Measurements from ENCODE around the gene TACR2.
A peak's percentile ranks its signal among the peaks of the same experiment; 100 is the strongest.

Gene TACR2

GRCh38 chr10:69417542-69417941 is 824 bp upstream of the TACR2 start:
- no peak for DNase-seq

GRCh38 chr10:69415951-69416350 is 767 bp downstream of the TACR2 start:
- DNase-seq = no peak

- no peak for DNase-seq
Observed at GRCh38 chr10:69415049-69415448, 1.7 kb downstream of the TACR2 start.

- no peak for DNase-seq
Observed at GRCh38 chr10:69414036-69415018, 2.4 kb downstream of the TACR2 start.

- DNase-seq = peak; percentile 53
Observed at GRCh38 chr10:69413221-69413865, 3.4 kb downstream of the TACR2 start.

- no peak for DNase-seq
Observed at GRCh38 chr10:69412232-69412790, 4.4 kb downstream of the TACR2 start.

GRCh38 chr10:69411476-69411875 is 5.2 kb downstream of the TACR2 start:
- DNase-seq = no peak

- DNase-seq = no peak
Observed at GRCh38 chr10:69410487-69410886, 6.2 kb downstream of the TACR2 start.

GRCh38 chr10:69409968-69410367 is 6.8 kb downstream of the TACR2 start:
- DNase-seq = peak; percentile 19

GRCh38 chr10:69409176-69409495 is 7.6 kb downstream of the TACR2 start:
- DNase-seq = no peak

- peak; percentile 94 for DNase-seq
Observed at GRCh38 chr10:69408318-69409175, 8.2 kb downstream of the TACR2 start.

GRCh38 chr10:69407621-69408301 is 9.0 kb downstream of the TACR2 start:
- DNase-seq = peak; percentile 41

GRCh38 chr10:69406816-69407580 is 9.7 kb downstream of the TACR2 start:
- no peak for DNase-seq

- no peak for DNase-seq
Observed at GRCh38 chr10:69406302-69406811, 10.4 kb downstream of the TACR2 start.

- no peak for DNase-seq
Observed at GRCh38 chr10:69405221-69405620, 11.5 kb downstream of the TACR2 start.

GRCh38 chr10:69404786-69405185 is 11.9 kb downstream of the TACR2 start:
- no peak for DNase-seq

GRCh38 chr10:69403519-69403918 is 13.2 kb downstream of the TACR2 start:
- no peak for DNase-seq

GRCh38 chr10:69403066-69403465 is 13.7 kb downstream of the TACR2 start:
- no peak for DNase-seq

GRCh38 chr10:69402386-69402785 is 14.3 kb downstream of the TACR2 start:
- no peak for DNase-seq

GRCh38 chr10:69401416-69401815 is 15.3 kb downstream of the TACR2 start:
- DNase-seq = no peak

- DNase-seq = no peak
Observed at GRCh38 chr10:69400936-69401335, 15.8 kb downstream of the TACR2 start.
